Measurements from ENCODE around the gene BCAS4.

GRCh38 chr20:50866036-50866685, 71.3 kb downstream of the BCAS4 start:
- TF ChIP-seq POLR2A (IDR thresholded peaks at IDR 0.05; ENCODE audit: extremely low read depth, insufficient read length) (no peak), CTCF (IDR thresholded peaks at IDR 0.05; ENCODE audit: low read depth, low read length) (no peak), MYC (IDR thresholded peaks at IDR 0.05; ENCODE audit: low read depth, low read length) (no peak)
